Right atrium auricular region (tissue), 2 donors: ENCODE data around the gene ELFN1. TPM values are rescaled to one million over a fixed set of nuclear protein-coding genes. Genes with fewer than 3 reads are reported as not detected.

ENCODE experiments used
- DNase-seq: peaks from one replicate; pipeline ENCODE4 v3.0.0-alpha.2; 2019; ENCODE audit warnings: low spot score
- H3K27ac ChIP-seq, 2 donors: fragments of 200-600 bp; sonication (generic); 1 replicate in 1 of 2; 2 replicates in 1 of 2; pipeline ENCODE4 v1.5.1; 2016 to 2019
- H3K27me3 ChIP-seq, 2 donors: fragments of 200-600 bp; sonication (generic); one replicate each; pipeline versions ENCODE4 v1.5.1 to v1.6.0; 2017 to 2019
- H3K36me3 ChIP-seq: fragments of 200-600 bp; sonication (generic); one replicate; pipeline ENCODE4 v1.5.1; 2016
- H3K4me1 ChIP-seq, 2 donors: fragments of 200-600 bp; sonication (generic); one replicate each; pipeline versions ENCODE4 v1.5.1 to v1.6.0; 2017 to 2019
- H3K4me3 ChIP-seq, 2 donors: fragments of 200-600 bp; sonication (generic); 1 replicate in 1 of 2; 2 replicates in 1 of 2; pipeline ENCODE4 v1.5.1; 2017 to 2019; ENCODE audit warnings: mild to moderate bottlenecking in 1 of 2, moderate library complexity in 1 of 2
- H3K9me3 ChIP-seq, 2 donors: fragments of 200-600 bp; sonication (generic); one replicate each; pipeline ENCODE4 v1.5.1; 2019
- total RNA-seq, 2 donors: library from RNA; depleted of rRNA; stranded (reverse); fragments of >200 nt; gene quantifications; one replicate each; pipeline ENCODE4 v1.1.0, GENCODE V29; 2016
- TF ChIP-seq, protein P1 (sequence below), 2 donors: fragments of 200-600 bp; sonication (generic); IDR thresholded peaks; one replicate each; pipeline ENCODE4 v1.5.1; 2019; ENCODE audit warnings: antibody characterized with exemption in 2 of 2

ELFN1 gene
- total RNA-seq, 2 donors from 2014 or later, result 6.5 to 15.3 TPM

DNA sequence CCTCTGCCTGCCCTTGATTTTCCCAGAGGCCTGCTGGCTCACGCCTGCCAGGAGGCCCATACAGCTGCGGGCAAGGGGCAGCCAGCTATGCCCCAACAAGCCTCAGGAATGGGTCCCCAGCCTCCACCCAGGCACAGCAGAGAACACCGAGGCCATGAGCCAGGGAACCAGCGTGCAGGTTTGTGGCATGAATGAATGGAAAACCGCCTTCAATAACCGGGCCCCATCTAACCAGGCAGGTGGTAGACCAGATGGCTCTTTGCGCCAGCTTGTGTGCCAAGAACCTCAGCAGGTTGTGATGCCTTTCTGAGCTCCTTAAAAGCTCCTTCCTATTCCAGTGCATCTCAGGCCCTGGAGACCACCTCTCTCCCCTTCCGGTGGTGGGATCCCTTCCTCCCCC is 50.2 kb downstream of the ELFN1 start:
- TF ChIP-seq, protein P1, sequence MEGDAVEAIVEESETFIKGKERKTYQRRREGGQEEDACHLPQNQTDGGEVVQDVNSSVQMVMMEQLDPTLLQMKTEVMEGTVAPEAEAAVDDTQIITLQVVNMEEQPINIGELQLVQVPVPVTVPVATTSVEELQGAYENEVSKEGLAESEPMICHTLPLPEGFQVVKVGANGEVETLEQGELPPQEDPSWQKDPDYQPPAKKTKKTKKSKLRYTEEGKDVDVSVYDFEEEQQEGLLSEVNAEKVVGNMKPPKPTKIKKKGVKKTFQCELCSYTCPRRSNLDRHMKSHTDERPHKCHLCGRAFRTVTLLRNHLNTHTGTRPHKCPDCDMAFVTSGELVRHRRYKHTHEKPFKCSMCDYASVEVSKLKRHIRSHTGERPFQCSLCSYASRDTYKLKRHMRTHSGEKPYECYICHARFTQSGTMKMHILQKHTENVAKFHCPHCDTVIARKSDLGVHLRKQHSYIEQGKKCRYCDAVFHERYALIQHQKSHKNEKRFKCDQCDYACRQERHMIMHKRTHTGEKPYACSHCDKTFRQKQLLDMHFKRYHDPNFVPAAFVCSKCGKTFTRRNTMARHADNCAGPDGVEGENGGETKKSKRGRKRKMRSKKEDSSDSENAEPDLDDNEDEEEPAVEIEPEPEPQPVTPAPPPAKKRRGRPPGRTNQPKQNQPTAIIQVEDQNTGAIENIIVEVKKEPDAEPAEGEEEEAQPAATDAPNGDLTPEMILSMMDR (IDR thresholded peaks at IDR 0.05), result no peak
- Histone ChIP-seq H3K27ac (peak overlapping the region; percentile 76 to 77), H3K36me3 (no peaks in the 10 kb centered on the region), H3K9me3 (no peaks in the 10 kb centered on the region), H3K4me1 (peaks cover 0 to 44% of the 10 kb centered on the region in 2 donors), H3K27me3 (no peaks in the 10 kb centered on the region), H3K4me3 (no peak overlapping the region)
- DNase-seq, result no peak

DNA sequence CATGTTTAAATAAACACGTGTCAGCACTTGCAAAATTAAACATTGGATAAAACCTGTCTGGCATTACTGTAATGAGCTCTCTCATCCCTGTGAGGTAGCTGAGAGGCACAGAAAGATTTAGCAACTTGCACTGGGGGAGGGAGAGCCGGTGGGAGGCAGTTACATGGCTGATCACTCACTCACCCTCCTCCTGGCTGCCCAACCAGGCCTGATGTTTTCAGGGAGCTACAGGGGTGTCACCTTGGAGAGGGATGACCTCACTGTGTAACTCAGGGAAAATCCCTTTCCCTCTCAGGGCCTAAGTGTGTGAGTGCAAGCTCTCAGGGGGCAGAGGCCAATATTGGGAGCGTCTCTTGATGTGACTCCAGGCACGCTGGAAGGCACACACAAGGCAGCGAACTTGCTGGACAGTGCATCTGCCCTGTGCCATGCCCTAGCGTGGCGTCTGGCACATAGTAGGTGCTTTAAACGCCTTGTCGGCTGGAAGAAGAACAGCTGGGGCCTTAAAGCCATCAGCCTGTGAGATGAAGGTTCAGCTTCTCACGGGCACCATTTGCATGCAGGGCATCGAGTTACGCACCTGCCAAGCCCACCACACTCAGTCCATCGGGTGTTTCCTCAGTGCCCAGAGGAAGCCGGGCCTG is 51.1 kb downstream of the ELFN1 start:
- no peaks in the 10 kb centered on the region for H3K9me3 ChIP-seq
- DNase-seq, result no peak
- no peak overlapping the region for H3K4me3 ChIP-seq
- no peaks in the 10 kb centered on the region for H3K27me3 ChIP-seq
- H3K4me1 ChIP-seq, result peaks cover 0 to 44% of the 10 kb centered on the region in 2 donors
- peak overlapping the region; percentile 76 to 77 for H3K27ac ChIP-seq
- TF ChIP-seq, protein P1 (IDR thresholded peaks at IDR 0.05), result no peak
- no peaks in the 10 kb centered on the region for H3K36me3 ChIP-seq

GRCh38 chr7:1723254-1723653 is 53.2 kb downstream of the ELFN1 start:
- TF ChIP-seq, protein P1 (IDR thresholded peaks at IDR 0.05), result no peak
- Histone ChIP-seq H3K36me3 (no peaks in the 10 kb centered on the region), H3K9me3 (no peaks in the 10 kb centered on the region), H3K27me3 (no peaks in the 10 kb centered on the region), H3K4me1 (peaks cover 0 to 38% of the 10 kb centered on the region in 2 donors), H3K4me3 (no peak overlapping the region), H3K27ac (no peak overlapping the region)
- DNase-seq, result no peak

DNA sequence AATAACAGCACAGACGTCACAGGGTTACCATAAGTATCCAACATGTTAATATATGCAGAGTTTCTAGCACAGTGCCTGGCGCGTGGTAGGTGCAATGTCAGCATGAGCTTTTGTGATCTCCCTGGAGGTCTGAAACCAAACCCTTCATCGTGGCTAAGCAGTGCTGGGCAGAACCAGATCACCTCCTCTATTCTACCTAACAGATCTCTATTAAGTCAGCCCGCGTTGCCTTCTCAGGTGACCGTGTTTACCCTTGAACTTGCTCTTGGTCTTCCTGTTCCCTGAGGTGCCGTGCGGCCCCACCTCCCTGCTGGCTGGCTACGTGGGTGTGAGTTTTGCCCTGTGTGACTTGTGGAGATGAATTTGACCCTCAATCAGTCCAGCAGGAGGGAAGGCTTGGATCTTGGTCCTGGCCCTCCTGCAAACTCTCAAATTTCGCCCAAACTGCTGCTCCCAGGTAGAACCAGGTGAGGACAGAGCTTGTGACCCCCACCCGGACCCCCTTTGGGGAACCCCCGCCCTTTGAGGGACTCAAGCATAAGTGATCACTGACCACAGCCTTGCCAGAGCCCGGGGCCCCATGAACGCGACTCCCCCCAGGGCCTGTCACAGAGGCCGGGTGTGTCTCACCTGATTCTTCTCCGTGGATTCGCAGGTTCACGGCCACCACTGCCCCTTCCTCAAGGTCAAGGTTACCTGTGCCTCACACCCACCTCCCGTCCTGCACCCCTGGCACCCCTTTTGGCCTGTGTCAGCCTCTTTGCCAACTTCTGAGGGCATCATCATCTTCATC is 54.2 kb downstream of the ELFN1 start:
- peak overlapping the region; percentile 70 to 87 for H3K27ac ChIP-seq
- DNase-seq, result no peak
- H3K36me3 ChIP-seq, result no peaks in the 10 kb centered on the region
- TF ChIP-seq, protein P1 (IDR thresholded peaks at IDR 0.05), result no peak
- H3K4me3 ChIP-seq, result no peak overlapping the region
- H3K9me3 ChIP-seq, result peaks cover 0 to 6% of the 10 kb centered on the region in 2 donors
- H3K27me3 ChIP-seq, result no peaks in the 10 kb centered on the region
- H3K4me1 ChIP-seq, result peaks cover 0 to 36% of the 10 kb centered on the region in 2 donors

- H3K27ac ChIP-seq, result peak overlapping the region; percentile 71 to 87
- peaks cover 0 to 29% of the 10 kb centered on the region in 2 donors for H3K4me1 ChIP-seq
- peaks cover under 1% of the 10 kb centered on the region for H3K36me3 ChIP-seq
- H3K9me3 ChIP-seq, result peaks cover 0 to 15% of the 10 kb centered on the region in 2 donors
- no peak overlapping the region for H3K4me3 ChIP-seq
- TF ChIP-seq, protein P1 (IDR thresholded peaks at IDR 0.05), result no peak
- peak; percentile 72 for DNase-seq
- H3K27me3 ChIP-seq, result no peaks in the 10 kb centered on the region
Observed at GRCh38 chr7:1725199-1725690, 55.2 kb downstream of the ELFN1 start.
